ENCODE measurements around the gene PDE7B.

PDE7B gene

DNA sequence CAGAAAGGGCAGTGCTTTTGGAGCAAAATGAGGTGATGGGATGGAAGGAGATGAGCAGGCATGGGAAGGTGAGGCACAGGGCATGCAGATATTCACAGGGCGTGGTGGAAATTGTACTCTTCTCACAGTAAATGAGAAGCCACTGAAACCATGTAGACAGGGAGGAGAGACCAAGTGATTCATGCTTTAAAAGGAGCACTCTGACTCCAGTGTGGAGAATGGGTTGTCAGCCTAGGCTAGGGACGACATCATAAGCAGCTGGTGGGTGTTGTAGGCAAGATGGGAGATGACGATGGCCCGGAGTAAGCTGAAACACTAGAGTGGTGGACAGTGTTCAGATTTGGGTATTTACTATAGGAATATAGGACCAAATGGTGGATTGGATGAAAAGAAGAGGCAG lies 18.4 kb downstream of the PDE7B start:
- TF ChIP-seq, protein P1, sequence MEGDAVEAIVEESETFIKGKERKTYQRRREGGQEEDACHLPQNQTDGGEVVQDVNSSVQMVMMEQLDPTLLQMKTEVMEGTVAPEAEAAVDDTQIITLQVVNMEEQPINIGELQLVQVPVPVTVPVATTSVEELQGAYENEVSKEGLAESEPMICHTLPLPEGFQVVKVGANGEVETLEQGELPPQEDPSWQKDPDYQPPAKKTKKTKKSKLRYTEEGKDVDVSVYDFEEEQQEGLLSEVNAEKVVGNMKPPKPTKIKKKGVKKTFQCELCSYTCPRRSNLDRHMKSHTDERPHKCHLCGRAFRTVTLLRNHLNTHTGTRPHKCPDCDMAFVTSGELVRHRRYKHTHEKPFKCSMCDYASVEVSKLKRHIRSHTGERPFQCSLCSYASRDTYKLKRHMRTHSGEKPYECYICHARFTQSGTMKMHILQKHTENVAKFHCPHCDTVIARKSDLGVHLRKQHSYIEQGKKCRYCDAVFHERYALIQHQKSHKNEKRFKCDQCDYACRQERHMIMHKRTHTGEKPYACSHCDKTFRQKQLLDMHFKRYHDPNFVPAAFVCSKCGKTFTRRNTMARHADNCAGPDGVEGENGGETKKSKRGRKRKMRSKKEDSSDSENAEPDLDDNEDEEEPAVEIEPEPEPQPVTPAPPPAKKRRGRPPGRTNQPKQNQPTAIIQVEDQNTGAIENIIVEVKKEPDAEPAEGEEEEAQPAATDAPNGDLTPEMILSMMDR (IDR thresholded peaks at IDR 0.05; ENCODE audit: control insufficient read depth, insufficient read depth, low read depth, low read length, missing control alignments) = no peak
- no peak for DNase-seq (ENCODE audit: low read depth)
- no peak overlapping the region for H3K4me3 ChIP-seq (ENCODE audit: control insufficient read depth, low read depth, low read length)

DNA sequence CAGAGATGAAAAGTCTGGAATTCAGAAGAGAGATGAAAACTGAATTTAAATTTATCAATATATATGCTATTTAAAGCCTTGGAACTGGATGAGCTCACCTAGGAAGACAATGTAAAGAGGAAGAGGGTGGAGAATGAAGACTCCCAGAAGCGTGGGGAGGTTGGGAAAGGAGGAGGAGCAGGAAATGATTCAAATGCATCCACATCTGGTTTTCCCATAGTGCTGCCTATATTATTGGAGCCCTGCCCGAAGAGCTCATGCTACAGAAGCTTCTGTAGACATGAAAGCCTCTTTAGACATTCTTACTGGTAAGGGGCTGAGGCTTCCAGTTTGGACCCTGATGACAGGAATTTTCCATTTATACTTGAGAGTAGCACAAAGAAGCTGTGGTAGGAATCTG lies 19.2 kb downstream of the PDE7B start:
- H3K4me3 ChIP-seq (ENCODE audit: control insufficient read depth, low read depth, low read length) = no peak overlapping the region
- no peak for DNase-seq (ENCODE audit: low read depth)
- TF ChIP-seq, protein P1 (IDR thresholded peaks at IDR 0.05; ENCODE audit: control insufficient read depth, insufficient read depth, low read depth, low read length, missing control alignments) = no peak

DNA sequence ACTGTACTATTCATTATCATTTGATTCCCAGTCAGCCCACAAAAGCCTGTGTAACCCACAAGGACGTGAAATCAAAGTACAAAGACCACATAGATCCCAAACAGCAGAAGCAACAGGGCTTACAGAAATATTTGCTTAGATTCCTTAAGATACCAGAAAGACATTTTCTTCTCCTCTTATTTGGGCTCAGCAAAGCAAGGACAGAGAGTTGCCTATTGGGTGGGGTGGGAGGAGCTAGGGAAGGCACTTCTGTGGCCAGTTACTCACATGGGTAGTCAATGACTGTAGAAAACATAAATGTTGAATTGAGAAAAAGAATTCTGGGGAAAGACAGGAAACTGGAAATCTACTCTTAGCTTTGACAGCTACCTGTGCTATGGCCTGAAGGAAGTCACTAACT lies 19.8 kb downstream of the PDE7B start:
- H3K4me3 ChIP-seq (ENCODE audit: control insufficient read depth, low read depth, low read length) = no peak overlapping the region
- TF ChIP-seq, protein P1 (IDR thresholded peaks at IDR 0.05; ENCODE audit: control insufficient read depth, insufficient read depth, low read depth, low read length, missing control alignments) = no peak
- no peak for DNase-seq (ENCODE audit: low read depth)

DNA sequence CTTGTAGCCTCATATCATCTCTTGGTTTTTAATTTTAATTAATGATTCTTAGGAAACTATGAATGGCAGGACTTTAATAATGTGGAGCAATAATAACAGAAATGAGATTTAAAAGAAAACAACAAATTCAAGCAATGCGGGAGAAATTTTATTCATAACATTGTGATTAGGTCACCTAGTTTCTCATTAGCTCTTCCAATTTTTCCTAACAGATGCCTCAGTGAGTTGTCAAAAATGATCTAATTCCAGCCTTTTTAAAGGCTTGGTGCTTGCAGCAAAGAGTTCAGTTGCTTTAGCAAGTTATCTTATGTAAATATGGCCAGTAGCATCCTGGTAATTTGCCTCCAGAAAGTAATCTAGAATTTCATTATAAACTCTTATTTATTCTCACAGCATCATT lies 20.4 kb downstream of the PDE7B start:
- TF ChIP-seq, protein P1 (IDR thresholded peaks at IDR 0.05; ENCODE audit: control insufficient read depth, insufficient read depth, low read depth, low read length, missing control alignments) = no peak
- no peak for DNase-seq (ENCODE audit: low read depth)
- no peak overlapping the region for H3K4me3 ChIP-seq (ENCODE audit: control insufficient read depth, low read depth, low read length)

DNA sequence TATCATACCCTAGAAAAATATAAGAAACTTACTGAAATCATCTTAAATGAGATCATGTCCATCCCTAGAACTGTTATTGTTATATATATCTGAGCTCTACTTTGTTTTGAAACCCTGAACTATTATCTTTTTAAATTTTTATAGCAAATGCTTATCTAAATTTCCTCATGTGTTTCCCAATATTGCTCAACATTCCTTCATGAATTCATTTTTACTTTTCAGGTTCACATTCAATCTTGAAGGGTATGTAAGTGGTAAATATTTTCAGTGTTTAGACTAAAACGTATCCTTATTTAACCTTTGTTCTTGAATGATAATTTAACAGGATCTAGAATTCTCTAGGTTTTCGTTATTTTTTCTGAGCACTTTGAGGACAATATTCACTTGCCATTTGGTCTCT lies 23.9 kb downstream of the PDE7B start:
- TF ChIP-seq, protein P1 (IDR thresholded peaks at IDR 0.05; ENCODE audit: control insufficient read depth, insufficient read depth, low read depth, low read length, missing control alignments) = no peak
- H3K4me3 ChIP-seq (ENCODE audit: control insufficient read depth, low read depth, low read length) = no peak overlapping the region
- no peak for DNase-seq (ENCODE audit: low read depth)

DNA sequence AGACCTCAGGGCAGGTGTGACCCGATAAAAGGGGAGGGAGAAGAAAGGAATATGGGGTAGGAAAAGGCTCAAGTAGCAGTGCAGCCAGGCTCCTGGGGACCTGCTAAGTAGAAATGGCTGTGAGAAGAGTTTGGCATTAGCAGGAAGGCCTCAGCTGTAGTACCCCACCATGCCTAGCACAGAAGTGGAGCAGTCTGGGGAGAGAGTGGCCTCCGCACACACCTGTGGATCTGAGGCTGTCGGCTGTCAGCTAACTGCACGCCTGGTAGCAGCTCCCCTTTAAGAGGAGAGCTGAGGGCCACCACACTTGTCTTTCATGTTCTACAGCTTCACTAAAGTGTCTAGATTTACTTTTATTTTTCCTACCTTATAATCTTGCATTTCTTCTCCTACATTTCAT lies 24.6 kb downstream of the PDE7B start:
- TF ChIP-seq, protein P1 (IDR thresholded peaks at IDR 0.05; ENCODE audit: control insufficient read depth, insufficient read depth, low read depth, low read length, missing control alignments) = no peak
- H3K4me3 ChIP-seq (ENCODE audit: control insufficient read depth, low read depth, low read length) = no peak overlapping the region
- no peak for DNase-seq (ENCODE audit: low read depth)

DNA sequence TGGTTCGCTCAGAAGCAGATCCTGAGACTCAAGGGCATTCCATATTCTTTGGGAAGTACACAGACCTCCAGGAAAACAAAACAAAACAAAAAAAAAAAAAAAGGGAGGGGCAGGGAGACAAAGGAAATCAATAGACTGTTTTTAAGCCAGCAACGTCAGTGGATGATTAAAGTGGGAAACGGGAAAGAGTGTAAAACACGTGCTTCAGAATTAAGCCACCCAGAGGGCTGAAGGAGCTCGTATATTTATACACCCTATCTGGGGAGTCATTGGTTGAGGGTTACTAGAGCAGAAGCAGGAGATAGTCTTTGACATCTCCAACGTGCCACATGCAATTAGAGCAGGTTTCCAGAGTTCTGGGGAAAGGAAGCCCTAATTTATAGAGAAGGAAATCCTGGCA lies 26.2 kb downstream of the PDE7B start:
- DNase-seq (ENCODE audit: low read depth) = no peak
- TF ChIP-seq, protein P1 (IDR thresholded peaks at IDR 0.05; ENCODE audit: control insufficient read depth, insufficient read depth, low read depth, low read length, missing control alignments) = no peak
- H3K4me3 ChIP-seq (ENCODE audit: control insufficient read depth, low read depth, low read length) = no peak overlapping the region

All from AG09309 (cell line).